ENCODE results near the gene IPCEF1. TPM values are rescaled to one million over a fixed set of nuclear protein-coding genes. Genes with fewer than 3 reads are reported as not detected.

IPCEF1 gene
- total and polyA plus RNA-seq, 2 donors (not counting 3 experiments of a cell fraction or from before 2014, with no cell fraction given) = 0.01 to 0.51 TPM

GRCh38 chr6:154252678-154253077 lies 103.9 kb downstream of the IPCEF1 start:
- dilution Hi-C loops (cut with MboI; ENCODE audit: extremely low pct_ligation_motif_present, low sequenced_read_pairs) (no loop called here), intact Hi-C loops (cut with micrococcal nuclease) (no loop called here)
- TF ChIP-seq EZH2 (IDR thresholded peaks at IDR 0.05; ENCODE audit: borderline replicate concordance, low read depth, low read length, severe bottlenecking) = no peak
- TF ChIP-seq POLR2AphosphoS5 (IDR thresholded peaks at IDR 0.05; ENCODE audit: insufficient read depth, low read depth, low read length) = no peak
- TF ChIP-seq, protein P1, sequence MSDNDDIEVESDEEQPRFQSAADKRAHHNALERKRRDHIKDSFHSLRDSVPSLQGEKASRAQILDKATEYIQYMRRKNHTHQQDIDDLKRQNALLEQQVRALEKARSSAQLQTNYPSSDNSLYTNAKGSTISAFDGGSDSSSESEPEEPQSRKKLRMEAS (IDR thresholded peaks at IDR 0.05; ENCODE audit: insufficient read depth, insufficient read length) = no peak
- TF ChIP-seq JUN (IDR thresholded peaks at IDR 0.05; ENCODE audit: borderline replicate concordance, insufficient read depth, insufficient read length, low read depth) = no peak
- TF ChIP-seq GATA2 (IDR thresholded peaks at IDR 0.05; ENCODE audit: insufficient read depth, insufficient read length, low read depth, low read length) = no peak
- no peak for TF ChIP-seq POLR2A (IDR thresholded peaks at IDR 0.05; ENCODE audit: low read depth, low read length)
- TF ChIP-seq MYC (IDR thresholded peaks at IDR 0.05; ENCODE audit: low read depth, low read length) = no peak
- TF ChIP-seq CTCF (IDR thresholded peaks at IDR 0.05; ENCODE audit: extremely low read depth in 1 of 2, insufficient read depth in 1 of 2, low read depth in 1 of 2, low read length in 2 of 2) = no peak
- TF ChIP-seq FOS (IDR thresholded peaks at IDR 0.05; ENCODE audit: borderline replicate concordance, insufficient read depth, low read length) = no peak
- no peak overlapping the region for H3K4me3 ChIP-seq (replicated peaks in 1 of 3; ENCODE audit: insufficient read depth in 1 of 3, low read depth in 1 of 3, low read length in 3 of 3)
- POLR2A ChIA-PET = no interaction called here
- H3K4me1 ChIP-seq (ENCODE audit: control insufficient read depth, extremely low read depth, insufficient read depth, low read length) = peaks cover 4% of the 10 kb centered on the region
- no peaks in the 10 kb centered on the region for H3K9me3 ChIP-seq (replicated peaks; ENCODE audit: control insufficient read depth, insufficient read depth, low read length)
- H3K9ac ChIP-seq (replicated peaks; ENCODE audit: extremely low read depth, insufficient read depth, low read length) = no peak overlapping the region
- no TSS peak for BruUV-seq (replicated peaks)
- CTCF ChIA-PET = interaction anchor here (1.4 kb wide), 1 partner anchor 24 kb away, joined by 3 read pairs; no protein-coding TSS in a partner anchor
- no peaks in the 10 kb centered on the region for H3K36me3 ChIP-seq (ENCODE audit: control insufficient read depth in 2 of 2, extremely low read depth in 1 of 2, insufficient read depth in 2 of 2, low read length in 2 of 2)
- FAIRE-seq (no peak), DNase-seq (ENCODE audit: low read depth, low spot score) (no peak)
- H2AFZ ChIP-seq (ENCODE audit: low read depth, low read length) = no peak overlapping the region
- H3K9me1 ChIP-seq (replicated peaks; ENCODE audit: control insufficient read depth, extremely low read depth, insufficient read depth, low read length) = no peaks in the 10 kb centered on the region
- H3K4me2 ChIP-seq (ENCODE audit: insufficient read depth, low read length) = no peak overlapping the region
- no peaks in the 10 kb centered on the region for H3K79me2 ChIP-seq (ENCODE audit: control insufficient read depth, insufficient read depth, low read length)
- no peak overlapping the region for H3K27ac ChIP-seq (ENCODE audit: insufficient read depth, low read depth, low read length)
- no peaks in the 10 kb centered on the region for H4K20me1 ChIP-seq (replicated peaks; ENCODE audit: control insufficient read depth, extremely low read depth, insufficient read depth, low read length)
- peaks cover 0 to 3% of the 10 kb centered on the region in 2 experiments for H3K27me3 ChIP-seq (ENCODE audit: control insufficient read depth in 2 of 2, insufficient read depth in 2 of 2, low read length in 2 of 2)
